Measurements from ENCODE around the gene FTCD.

The FTCD gene

DNA sequence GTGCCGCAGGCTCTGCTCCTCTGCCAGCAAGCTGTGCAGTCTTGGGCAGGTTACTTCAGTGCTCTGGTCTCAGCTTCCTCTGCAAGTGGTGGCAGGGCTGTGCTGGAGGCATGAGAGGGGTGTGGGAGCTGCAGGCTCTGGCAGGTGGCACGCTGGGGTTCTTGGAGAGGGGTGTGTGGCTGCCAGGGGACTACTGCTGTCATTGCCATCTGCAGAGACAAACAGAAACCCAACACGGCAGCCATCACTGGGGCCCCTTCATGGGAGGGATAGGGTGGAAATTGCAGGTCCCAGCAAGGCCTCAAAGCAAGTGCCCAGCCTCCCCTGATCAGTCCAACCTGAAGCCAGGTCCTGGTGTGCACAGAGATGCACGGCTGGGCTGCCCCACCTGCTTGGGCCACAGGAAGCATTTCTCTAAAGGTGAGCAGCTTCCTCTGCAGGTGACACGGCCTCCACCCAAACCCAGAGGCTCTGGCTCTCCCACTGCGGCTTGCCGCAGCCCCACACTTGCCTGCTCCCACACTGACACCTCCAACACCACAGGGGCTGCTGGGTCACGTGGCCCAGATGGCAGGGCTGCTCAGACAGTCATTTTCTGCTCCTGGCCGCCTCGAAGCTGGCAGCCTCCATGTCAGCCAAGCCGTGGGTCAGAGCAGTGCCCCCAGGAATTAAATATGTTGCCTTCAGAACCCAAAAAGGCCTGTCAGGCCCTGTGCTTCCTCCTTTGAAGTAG lies 61.5 kb downstream of the FTCD start:
- DNase-seq (ENCODE audit: low read depth, low spot score) = no peak

DNA sequence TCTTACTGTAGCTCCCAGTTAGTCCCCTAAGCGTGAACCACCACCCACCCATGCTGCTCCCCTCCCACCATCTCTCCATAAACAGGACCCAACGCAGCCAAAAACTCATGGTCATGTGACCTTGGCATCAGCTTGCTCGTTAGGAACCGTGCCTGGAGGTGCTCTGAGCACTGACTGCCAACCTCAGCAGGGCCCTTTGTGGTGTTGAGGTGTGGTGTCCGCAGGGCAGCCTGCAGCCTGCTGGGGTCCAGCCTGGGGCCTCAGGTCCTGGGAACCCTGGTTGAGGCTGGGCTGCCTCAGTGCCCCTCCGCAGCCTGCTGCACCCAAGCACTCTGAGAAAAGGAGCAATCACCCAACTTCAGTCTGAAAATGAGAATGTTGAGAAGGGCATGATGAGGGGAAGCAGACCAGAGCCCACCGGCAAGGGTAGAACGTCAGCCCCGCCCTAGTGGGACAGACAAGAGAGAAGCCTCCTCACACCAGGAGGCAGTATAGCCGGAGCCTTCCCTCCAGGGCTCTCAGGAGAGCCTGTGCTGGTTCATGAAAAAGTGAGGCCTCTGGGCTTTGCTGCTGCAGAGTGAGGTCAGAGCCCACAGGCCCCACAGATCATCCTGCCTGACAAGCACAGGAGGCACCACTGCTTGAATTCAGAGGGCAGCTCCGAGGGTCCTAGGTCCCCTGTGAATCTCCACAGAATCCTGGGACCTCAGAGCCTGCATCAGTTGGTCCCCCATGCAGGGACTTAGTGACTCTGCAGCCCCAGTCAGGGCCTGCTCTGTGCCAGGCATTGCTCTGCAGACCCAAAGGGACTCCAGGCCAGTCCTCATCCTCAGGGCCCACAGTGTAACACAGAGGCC lies 62.3 kb downstream of the FTCD start:
- DNase-seq (ENCODE audit: low read depth, low spot score) = no peak

DNA sequence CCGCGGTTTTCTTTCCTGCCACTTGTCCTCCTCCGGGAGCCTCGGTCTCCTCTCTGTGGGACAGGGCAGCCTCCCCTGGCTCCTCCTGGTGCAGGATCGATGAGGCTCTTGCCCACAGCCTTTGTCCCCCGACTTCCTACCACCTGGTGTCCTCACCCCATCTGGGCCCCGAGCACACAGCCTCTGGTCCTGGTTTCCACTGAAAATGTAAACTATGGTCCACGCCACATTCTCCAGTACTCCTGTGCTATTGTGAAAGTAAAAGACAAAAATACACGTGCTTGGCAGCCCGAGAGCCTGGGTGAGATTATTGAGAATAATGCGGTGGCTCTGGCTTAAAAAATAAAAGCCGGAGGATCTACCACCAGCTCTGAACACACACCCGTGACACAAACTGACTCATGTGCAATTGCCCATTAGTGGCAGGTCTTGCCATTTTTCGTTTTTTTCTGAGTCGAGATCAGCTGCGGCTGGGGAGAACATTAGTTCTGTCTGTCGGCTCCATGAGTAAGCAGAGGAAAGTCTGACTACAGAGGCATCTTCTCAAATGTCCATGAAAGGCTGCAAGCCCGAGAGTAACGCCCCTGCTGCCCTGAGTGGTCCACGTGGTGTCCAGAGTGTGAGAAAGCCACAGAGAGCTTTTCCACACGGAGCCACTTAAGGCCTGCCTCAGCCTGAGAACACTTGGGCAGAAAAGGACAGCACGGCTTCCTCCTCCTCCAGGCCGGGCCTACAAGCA lies 63.2 kb downstream of the FTCD start:
- no peak for DNase-seq (ENCODE audit: low read depth, low spot score)

DNA sequence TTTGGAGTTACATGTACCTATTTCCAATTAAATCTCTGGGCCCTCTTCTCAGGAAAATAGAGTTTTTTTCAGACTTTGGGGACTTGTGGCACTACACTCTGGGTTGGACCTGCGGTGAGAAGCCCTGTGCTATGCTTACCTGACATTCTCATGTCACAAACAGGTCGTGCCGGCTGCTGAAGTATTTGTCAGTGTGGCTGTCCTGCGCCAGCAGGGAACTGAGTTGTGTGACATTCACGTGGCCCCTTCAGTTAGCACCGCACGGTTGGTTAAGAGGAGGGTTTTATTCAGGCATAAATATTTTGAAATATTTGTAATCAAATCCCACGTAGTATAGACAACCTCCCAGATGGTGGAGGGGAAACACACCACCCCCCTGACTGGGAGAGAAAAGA lies 63.8 kb downstream of the FTCD start:
- DNase-seq (ENCODE audit: low read depth, low spot score) = no peak

DNA sequence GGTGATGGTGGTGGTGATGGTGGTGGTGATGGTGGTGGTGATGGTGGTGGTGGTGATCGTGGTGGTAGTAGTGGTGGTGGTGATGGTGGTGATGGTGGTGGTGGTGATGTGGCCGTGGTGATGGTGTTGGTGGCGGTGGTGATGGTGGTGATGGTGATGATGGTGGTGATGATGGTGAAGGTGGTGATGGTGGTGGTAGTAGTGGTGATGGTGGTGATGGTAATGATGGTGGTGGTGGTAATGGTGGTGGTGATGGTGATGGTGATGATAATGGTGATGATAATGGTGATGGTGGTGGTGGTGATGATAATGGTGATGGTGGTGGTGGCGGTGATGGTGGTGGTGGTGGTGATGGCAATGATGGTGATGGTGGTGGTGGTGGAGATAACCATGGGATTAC lies 64.3 kb downstream of the FTCD start:
- DNase-seq (ENCODE audit: low read depth, low spot score) = no peak

DNA sequence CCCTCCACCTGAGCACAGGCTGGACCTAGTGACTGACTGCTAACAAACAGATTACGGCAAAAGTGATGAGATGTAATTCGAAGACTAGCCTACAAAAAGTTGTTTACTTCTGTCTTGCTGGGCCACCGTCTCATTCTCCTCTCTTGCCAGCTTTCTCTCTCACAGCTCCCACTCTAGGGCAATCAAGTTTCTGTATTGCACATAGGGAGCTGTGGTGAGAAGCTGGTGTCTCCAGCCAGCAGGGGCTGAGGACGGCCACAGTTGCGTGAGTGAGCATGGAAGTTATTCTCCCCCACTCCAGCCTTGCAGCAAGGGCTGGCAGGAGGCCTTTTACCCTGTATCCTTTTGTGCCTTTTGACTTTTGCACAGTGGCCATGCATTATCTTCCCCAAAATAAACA lies 66.1 kb downstream of the FTCD start:
- no peak for DNase-seq (ENCODE audit: low read depth, low spot score)

DNA sequence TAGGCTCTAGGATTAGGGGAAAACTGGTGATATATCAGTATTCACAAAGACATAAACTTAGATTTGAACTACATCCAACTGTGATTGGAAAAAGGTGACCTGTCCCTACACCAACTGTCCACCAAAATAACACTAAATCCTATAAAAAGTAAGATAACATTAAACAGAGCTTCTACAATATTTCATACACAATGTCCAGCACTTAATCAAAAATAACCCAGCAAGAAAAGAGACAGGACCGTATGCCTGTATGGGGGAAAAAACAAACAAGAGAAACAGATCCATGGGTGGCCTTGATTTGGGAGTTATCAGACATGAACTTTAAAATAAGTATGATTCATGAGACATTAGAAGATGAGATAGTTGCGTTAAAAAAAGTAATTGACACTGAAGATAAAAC lies 67.2 kb downstream of the FTCD start:
- DNase-seq (ENCODE audit: low read depth, low spot score) = no peak

DNA sequence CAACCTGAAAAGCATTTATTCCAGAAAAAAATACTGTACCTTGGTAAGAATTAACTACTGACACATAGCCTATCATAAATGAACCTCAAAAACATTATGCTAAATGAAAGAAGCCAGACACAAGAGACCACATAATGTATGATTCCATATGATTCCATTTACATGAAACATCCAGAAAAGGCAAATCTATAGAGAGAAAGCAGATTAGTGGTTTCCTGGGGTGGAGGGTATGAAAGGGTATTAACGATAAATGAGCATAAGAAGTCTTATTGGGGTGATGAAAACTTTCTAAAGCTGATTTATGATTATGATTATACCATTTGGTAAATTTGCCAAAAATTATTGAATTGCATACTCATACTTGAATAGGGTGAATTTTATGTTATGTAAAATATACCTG lies 67.7 kb downstream of the FTCD start:
- DNase-seq (ENCODE audit: low read depth, low spot score) = no peak

All from iPS DF 19.7 (cell line).